ENCODE results near the gene CRIP3.

GRCh38 chr6:43294536-43294935 is 14.1 kb downstream of the CRIP3 start:
- no peak for TF ChIP-seq POLR2A (IDR thresholded peaks at IDR 0.05; ENCODE audit: low read depth, low read length)
- TF ChIP-seq TAF1 (IDR thresholded peaks at IDR 0.05; ENCODE audit: low read depth, low read length), result no peak
